ENCODE measurements around the gene MXRA7. TPM values are rescaled to one million over a fixed set of nuclear protein-coding genes. Genes with fewer than 3 reads are reported as not detected.

MXRA7 gene
- total and polyA plus RNA-seq, 2 experiments from 2014 or later, result 101 to 164 TPM

- no peak overlapping the region for H3K27ac ChIP-seq
- no peaks in the 10 kb centered on the region for H3K27me3 ChIP-seq
- no peaks in the 10 kb centered on the region for H3K36me3 ChIP-seq
- H3K4me3 ChIP-seq, result no peak overlapping the region
- no peaks in the 10 kb centered on the region for H3K9me3 ChIP-seq (ENCODE audit: low read depth)
- no peak for TF ChIP-seq CTCF (IDR thresholded peaks at IDR 0.05; ENCODE audit: low read depth, low read length)
- no peak for DNase-seq (ENCODE audit: low read depth in 1 of 2, low spot score in 1 of 2)
- peaks cover 16% of the 10 kb centered on the region for H3K4me1 ChIP-seq (ENCODE audit: low read depth)
Observed at GRCh38 chr17:76644995-76645394, 65.8 kb downstream of the MXRA7 start.

GRCh38 chr17:76643553-76644148 lies 67.1 kb downstream of the MXRA7 start, which contains the start of gene ST6GALNAC1:
Gene ST6GALNAC1 (minus strand): TSS chr17:76643757. CDS start chr17:76643638, 119 bp downstream.
- peaks cover 18% of the 10 kb centered on the region for H3K4me1 ChIP-seq (ENCODE audit: low read depth)
- DNase-seq (ENCODE audit: low read depth in 1 of 2, low spot score in 1 of 2), result peak in 1 of 2 donors; percentile 22
- TF ChIP-seq CTCF (IDR thresholded peaks at IDR 0.05; ENCODE audit: low read depth, low read length), result no peak
- no peaks in the 10 kb centered on the region for H3K9me3 ChIP-seq (ENCODE audit: low read depth)
- H3K27me3 ChIP-seq, result no peaks in the 10 kb centered on the region
- no peak within 1 kb of the TSS for H3K27ac ChIP-seq
- no peaks in the 10 kb centered on the region for H3K36me3 ChIP-seq
- no peak within 1 kb of the TSS for H3K4me3 ChIP-seq

GRCh38 chr17:76642994-76643393 lies 67.8 kb downstream of the MXRA7 start:
- TF ChIP-seq CTCF (IDR thresholded peaks at IDR 0.05; ENCODE audit: low read depth, low read length), result no peak
- Histone ChIP-seq H3K4me1 (ENCODE audit: low read depth) (peaks cover 18% of the 10 kb centered on the region), H3K27me3 (no peaks in the 10 kb centered on the region), H3K4me3 (no peak overlapping the region), H3K27ac (no peak overlapping the region), H3K36me3 (no peaks in the 10 kb centered on the region), H3K9me3 (ENCODE audit: low read depth) (no peaks in the 10 kb centered on the region)
- DNase-seq (ENCODE audit: low read depth in 1 of 2, low spot score in 1 of 2), result no peak

GRCh38 chr17:76642032-76642561 lies 68.7 kb downstream of the MXRA7 start:
- Histone ChIP-seq H3K9me3 (ENCODE audit: low read depth) (no peaks in the 10 kb centered on the region), H3K4me3 (no peak overlapping the region), H3K27ac (no peak overlapping the region), H3K36me3 (no peaks in the 10 kb centered on the region), H3K27me3 (no peaks in the 10 kb centered on the region), H3K4me1 (ENCODE audit: low read depth) (peaks cover 18% of the 10 kb centered on the region)
- no peak for TF ChIP-seq CTCF (IDR thresholded peaks at IDR 0.05; ENCODE audit: low read depth, low read length)
- no peak for DNase-seq (ENCODE audit: low read depth in 1 of 2, low spot score in 1 of 2)

- no peak for DNase-seq (ENCODE audit: low read depth in 1 of 2, low spot score in 1 of 2)
- Histone ChIP-seq H3K27ac (no peak overlapping the region), H3K9me3 (ENCODE audit: low read depth) (no peaks in the 10 kb centered on the region), H3K4me1 (ENCODE audit: low read depth) (peaks cover 18% of the 10 kb centered on the region), H3K4me3 (no peak overlapping the region), H3K36me3 (no peaks in the 10 kb centered on the region), H3K27me3 (no peaks in the 10 kb centered on the region)
- TF ChIP-seq CTCF (IDR thresholded peaks at IDR 0.05; ENCODE audit: low read depth, low read length), result no peak
Observed at GRCh38 chr17:76641501-76641900, 69.3 kb downstream of the MXRA7 start.
